SK-N-SH (cell line): ENCODE data around the gene KDM2A.
"Not testable (repeated sequence)": the region's sequence is repeated elsewhere in the genome, so short reads cannot be mapped to it uniquely, and the experiment has no call there.

Experiments used
- FOXJ3 ChIP-seq: sonication (generic); formaldehyde crosslinking; IDR thresholded peaks from 2 replicates; pipeline ENCODE4 v1.5.1; 2020; ENCODE audit warnings: mild to moderate bottlenecking, missing genetic modification reagents
- RAD21 ChIP-seq: IDR thresholded peaks from 2 replicates; pipeline ENCODE4 v1.6.1; 2012; ENCODE audit warnings: mild to moderate bottlenecking, low read length

DNA sequence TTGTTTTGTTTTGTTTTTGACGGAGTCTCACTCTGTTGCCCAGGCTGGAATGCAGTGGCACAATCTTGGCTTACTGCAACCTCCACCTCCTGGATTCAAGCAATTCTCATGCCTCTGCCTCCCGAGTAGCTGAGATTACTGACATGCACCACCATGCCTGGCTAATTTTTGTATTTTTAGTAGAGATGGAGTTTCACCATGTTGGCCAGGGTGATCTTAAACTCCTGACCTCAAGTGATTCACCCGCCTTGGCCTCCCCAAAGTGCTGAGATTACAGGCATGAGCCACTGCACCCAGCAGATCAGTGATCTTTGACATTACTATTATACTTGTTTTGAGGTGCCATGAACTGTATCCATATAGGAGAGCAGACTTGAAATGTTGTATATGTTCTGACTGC, 79.7 kb downstream of the KDM2A start:
- not testable (repeated sequence) for TF ChIP-seq FOXJ3 (CRISPR knock-in tag); RAD21
